HG02840 (cell line): ENCODE results near the gene DCC.

ENCODE experiments used
- ATAC-seq: cut with Tn5 transposase; IDR thresholded peaks from one replicate; pipeline ENCODE4 v1.9.1; 2021; ENCODE audit warnings: mild to moderate bottlenecking, moderate library complexity, moderate number of reproducible peaks; ENCODE audit not compliant: unreplicated experiment, low FRiP score

The DCC gene

GRCh38 chr18:52875725-52876124, 535.7 kb downstream of the DCC start:
- no peak for ATAC-seq

GRCh38 chr18:52888014-52888413, 548.0 kb downstream of the DCC start:
- ATAC-seq = no peak

DNA sequence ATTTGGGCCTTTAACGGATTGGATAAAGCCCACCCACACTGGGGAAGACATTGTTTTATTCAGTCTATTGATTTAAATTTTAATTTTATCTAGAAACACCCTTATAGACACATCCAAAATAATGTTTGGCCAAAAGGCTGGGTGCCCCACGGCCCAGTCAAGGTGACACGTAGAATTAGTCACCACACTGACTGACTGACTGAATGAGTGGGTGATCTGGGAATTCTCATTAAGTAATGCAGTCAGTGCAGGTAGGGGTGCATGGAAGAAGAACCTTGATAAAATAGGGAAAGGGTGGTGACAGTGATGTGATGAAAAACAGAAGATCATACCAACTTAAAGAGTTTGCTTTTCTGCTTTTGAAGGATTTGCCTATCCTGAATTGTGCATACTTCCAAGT, 554.8 kb downstream of the DCC start:
- no peak for ATAC-seq

- no peak for ATAC-seq
These were observed 557.9 kb downstream of the DCC start for GRCh38 chr18:52897611-52898484.

DNA sequence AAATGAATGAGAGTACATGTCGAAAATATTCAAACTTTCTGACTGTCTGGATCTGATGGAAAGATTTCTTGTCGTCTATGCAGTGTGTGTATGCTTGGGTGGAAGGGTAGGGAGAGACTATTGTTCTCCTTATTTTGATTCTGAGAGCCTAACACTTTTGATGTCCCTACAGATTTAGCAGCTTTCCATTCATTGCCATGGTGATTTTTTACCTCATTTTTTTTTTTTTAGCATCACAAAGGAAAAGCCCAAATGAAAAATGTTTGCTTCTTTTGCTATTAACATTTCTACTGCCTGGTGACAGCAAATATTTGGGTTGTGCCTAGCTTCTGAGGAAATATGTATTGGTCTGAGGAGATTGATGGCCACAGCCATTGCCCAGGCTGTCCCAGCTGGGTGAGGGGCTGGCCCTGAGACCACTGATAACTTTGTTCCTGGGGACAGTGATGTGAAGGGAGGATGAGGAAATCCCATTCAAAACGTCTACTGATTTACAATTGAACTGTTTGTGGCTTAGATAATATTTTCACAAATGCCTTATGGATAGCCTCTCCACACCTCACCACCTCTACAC, 558.6 kb downstream of the DCC start:
- ATAC-seq = no peak

- no peak for ATAC-seq
These were observed 562.2 kb downstream of the DCC start for GRCh38 chr18:52902188-52902587.

- ATAC-seq = no peak
These were observed 563.9 kb downstream of the DCC start for GRCh38 chr18:52903857-52904256.

DNA sequence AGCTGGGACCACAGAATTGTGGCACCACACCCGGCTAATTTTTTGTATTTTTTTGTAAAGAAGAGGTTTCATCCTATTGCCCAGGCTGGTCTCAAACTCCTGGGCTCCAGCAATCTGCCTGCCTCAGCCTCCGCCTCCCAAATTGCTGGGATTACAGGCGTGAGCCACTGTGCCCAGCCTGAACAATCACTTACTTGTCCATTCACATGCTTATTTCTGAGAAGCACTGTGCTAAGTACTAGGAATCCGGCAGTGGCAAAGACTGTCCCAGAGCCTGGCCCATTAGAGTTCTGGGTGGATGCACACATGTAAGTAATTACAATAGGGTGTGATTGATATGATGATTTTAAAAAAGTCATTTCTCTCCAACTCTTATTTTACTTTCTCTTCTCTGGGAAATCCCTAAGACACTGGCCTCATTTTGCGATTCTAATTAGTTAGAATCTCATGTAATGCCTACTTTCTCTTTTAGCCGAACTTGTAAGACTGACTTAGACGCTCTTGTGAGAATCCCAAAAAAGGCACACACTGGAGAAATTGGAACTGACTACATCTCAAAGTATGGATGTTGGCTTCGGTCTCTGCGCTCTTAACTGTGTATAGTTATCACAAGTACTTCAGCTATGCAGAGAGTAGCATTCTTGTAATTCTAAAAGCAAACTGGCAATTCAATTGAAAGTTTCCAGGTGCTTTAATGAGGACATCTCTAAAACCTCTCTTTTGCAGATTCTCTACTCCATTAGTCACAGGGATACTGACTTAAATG, 567.7 kb downstream of the DCC start:
- no peak for ATAC-seq

- ATAC-seq = no peak
These were observed 574.2 kb downstream of the DCC start for GRCh38 chr18:52914148-52914547.

GRCh38 chr18:52920665-52921064, 580.7 kb downstream of the DCC start:
- ATAC-seq = no peak

DNA sequence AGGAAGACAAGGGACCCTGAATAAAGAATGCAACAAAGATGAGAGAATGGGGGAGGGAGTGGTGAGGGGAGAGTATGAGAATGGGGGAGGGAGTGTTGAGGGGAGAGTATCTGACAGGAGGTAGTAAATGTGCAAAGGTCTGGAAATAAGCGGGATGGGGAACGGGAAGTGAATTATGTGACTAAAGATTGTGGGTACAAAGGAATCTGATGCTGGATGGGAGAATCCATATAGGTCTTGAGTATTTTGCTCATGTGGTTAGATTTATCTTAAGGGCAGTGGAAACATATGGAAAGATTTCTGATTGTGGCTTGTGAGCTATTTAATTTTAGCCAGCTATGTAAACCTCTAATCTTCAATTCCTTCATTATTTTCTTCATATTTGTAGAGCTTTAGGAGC, 593.4 kb downstream of the DCC start:
- no peak for ATAC-seq

DNA sequence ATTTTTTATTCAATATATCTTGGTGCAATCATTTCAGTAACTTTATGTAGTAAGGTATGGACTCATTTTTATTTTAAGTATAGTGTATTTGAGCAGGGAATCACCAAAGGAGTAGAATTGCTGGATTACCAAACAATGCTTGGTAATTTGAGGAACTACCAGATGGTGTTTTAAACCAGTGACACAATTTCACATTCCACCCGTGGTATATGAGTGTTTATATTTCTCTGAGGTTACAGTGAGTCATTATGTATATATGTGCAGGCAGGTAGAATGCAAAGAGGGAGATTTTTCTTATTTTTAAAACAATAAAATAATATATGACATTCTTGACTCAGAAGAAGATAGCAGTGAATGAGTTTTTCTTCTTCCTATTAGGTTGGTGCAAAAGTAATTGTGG, 596.9 kb downstream of the DCC start:
- ATAC-seq = no peak

GRCh38 chr18:52937840-52938239, 597.8 kb downstream of the DCC start:
- ATAC-seq = no peak

DNA sequence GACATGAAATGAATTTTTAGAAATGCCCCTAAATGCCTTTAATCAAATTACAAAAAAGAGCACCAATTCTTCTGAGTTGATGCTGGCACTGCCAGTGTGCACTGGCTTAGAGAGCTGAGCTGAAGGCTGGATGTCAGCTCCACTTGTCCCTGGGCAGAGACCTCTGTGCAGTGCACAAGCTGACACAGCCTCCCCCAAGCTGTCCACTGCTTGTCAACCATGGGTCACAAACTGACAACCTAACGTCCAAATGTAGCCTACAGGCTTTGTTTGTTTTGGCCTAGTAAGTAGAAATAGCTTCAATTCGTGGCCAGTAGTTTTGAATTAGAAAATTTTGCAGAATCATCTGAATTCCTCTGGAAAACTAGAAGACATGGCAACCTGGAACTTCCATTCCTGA, 605.6 kb downstream of the DCC start:
- no peak for ATAC-seq

GRCh38 chr18:52948868-52949444, 609.0 kb downstream of the DCC start:
- ATAC-seq = no peak

- no peak for ATAC-seq
These were observed 610.2 kb downstream of the DCC start for GRCh38 chr18:52950155-52950554.

- no peak for ATAC-seq
These were observed 613.4 kb downstream of the DCC start for GRCh38 chr18:52953387-52953786.

DNA sequence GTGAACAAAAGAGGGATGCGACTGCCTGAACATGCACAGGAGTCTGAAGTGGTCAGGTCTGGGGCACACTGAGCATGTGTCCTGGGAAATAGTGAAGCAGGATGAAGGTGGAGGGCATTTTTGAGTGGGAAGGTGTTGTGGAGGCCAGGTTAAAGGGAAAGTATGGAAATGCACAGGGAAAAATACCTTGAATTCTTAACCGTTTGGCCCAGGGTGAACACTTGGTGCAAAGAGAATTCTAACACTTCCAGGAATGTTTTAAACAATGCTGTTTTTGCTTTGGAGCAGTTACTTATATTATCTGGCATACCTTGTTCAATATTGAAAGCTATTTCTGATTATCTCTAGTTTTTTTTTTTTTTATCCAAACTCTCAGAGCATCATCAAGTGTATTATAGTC, 623.5 kb downstream of the DCC start:
- no peak for ATAC-seq

GRCh38 chr18:52970686-52971085, 630.7 kb downstream of the DCC start:
- ATAC-seq = no peak

- no peak for ATAC-seq
These were observed 631.1 kb downstream of the DCC start for GRCh38 chr18:52971097-52971496.

- ATAC-seq = no peak
These were observed 639.9 kb downstream of the DCC start for GRCh38 chr18:52979892-52980291.
